OCI-LY1 (cell line): ENCODE measurements around the gene ZNF311.

Experiments used
- CTCF ChIP-seq: fragments of 200-600 bp; sonication (generic), shearing (Covaris generic); IDR thresholded peaks from 2 replicates; pipeline ENCODE4 v1.5.1; 2017; ENCODE audit warnings: mild to moderate bottlenecking, antibody characterized with exemption, low read length, moderate library complexity, mixed read lengths
- EZH2 ChIP-seq: fragments of 200-600 bp; sonication (generic), shearing (Covaris generic); IDR thresholded peaks from 2 replicates; pipeline ENCODE4 v1.8.0; 2017; ENCODE audit warnings: borderline replicate concordance, mixed run types, mild to moderate bottlenecking, antibody characterized with exemption, low read length, moderate library complexity, mixed read lengths

GRCh38 chr6:28980137-28980851, 24.8 kb downstream of the ZNF311 start:
- TF ChIP-seq CTCF = no peak
- no peak for TF ChIP-seq EZH2
